Measurements from ENCODE around the gene NPHP4.

DNA sequence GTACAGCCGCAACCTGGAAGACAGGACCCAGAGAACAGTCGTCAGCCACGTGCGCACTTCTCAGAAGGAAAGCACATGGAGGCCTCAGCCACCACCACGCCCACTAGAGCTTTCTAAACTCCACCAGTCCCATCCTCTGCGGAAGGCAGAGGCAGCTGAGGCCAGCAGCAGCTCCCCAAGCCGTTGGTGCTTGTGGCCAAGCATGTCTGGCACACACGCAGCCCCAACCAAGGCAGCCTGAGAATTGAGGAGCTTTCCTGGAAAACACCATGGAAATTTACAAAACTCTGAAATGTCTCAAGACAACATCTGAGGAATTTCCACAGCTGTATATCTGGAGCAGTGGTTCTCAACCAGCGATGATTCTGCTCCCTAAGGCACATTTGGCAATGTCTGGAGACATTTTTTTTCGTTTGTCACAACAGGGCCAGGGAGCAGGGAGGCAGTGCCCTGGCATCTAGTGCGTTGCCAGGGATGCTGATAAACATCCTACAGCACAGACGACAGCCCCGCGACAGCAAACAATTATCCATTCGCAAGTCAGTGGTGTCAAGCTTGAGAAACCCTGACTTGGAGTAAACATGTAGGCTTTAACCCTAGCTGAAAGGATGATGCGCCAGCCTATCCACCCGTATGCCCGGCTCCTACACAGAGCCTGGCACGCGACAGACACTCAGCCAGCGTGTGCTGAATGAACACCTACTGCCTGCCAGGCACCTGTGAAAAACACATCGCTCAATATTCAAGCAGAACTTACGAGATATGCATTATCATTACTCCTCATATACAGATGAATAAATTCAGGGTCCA is 24.7 kb downstream of the NPHP4 start:
- TF ChIP-seq ZNF70 (CRISPR knock-in tag; IDR thresholded peaks at IDR 0.05) (no peak), SNAI2 (CRISPR knock-in tag; IDR thresholded peaks at IDR 0.05) (no peak), TCF4 (CRISPR knock-in tag; IDR thresholded peaks at IDR 0.05; ENCODE audit: borderline replicate concordance) (no peak), OSR1 (CRISPR knock-in tag; IDR thresholded peaks at IDR 0.05) (no peak), ARNTL (CRISPR knock-in tag; IDR thresholded peaks at IDR 0.05; ENCODE audit: borderline replicate concordance, low read depth) (no peak)
- TF ChIP-seq, protein P1, sequence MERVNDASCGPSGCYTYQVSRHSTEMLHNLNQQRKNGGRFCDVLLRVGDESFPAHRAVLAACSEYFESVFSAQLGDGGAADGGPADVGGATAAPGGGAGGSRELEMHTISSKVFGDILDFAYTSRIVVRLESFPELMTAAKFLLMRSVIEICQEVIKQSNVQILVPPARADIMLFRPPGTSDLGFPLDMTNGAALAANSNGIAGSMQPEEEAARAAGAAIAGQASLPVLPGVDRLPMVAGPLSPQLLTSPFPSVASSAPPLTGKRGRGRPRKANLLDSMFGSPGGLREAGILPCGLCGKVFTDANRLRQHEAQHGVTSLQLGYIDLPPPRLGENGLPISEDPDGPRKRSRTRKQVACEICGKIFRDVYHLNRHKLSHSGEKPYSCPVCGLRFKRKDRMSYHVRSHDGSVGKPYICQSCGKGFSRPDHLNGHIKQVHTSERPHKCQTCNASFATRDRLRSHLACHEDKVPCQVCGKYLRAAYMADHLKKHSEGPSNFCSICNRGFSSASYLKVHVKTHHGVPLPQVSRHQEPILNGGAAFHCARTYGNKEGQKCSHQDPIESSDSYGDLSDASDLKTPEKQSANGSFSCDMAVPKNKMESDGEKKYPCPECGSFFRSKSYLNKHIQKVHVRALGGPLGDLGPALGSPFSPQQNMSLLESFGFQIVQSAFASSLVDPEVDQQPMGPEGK (CRISPR knock-in tag; IDR thresholded peaks at IDR 0.05; ENCODE audit: borderline replicate concordance), result no peak
